HepG2 (cell line): ENCODE results near the gene GTF3A. TPM values are rescaled to one million over a fixed set of nuclear protein-coding genes. Genes with fewer than 3 reads are reported as not detected.

Experiments
- BORCS8-MEF2B ChIP-seq: sonication (generic); formaldehyde crosslinking; IDR thresholded peaks from 2 replicates; pipeline ENCODE4 v1.8.0; 2022; ENCODE audit warnings: mild to moderate bottlenecking, missing genetic modification reagents
- GZF1 ChIP-seq: sonication (generic); formaldehyde crosslinking; IDR thresholded peaks from 2 replicates; pipeline ENCODE4 v1.5.1; 2020; ENCODE audit warnings: mild to moderate bottlenecking, missing genetic modification reagents
- HNF1A ChIP-seq, 2 experiments: sonication (generic) in 1 of 2; formaldehyde crosslinking in 1 of 2; IDR thresholded peaks; 2 replicates each; pipeline versions ENCODE4 v1.4.0 to v1.6.1; 2016 to 2020; ENCODE audit warnings: borderline replicate concordance in 1 of 2, low read depth in 1 of 2, mild to moderate bottlenecking in 1 of 2, missing genetic modification reagents in 1 of 2
- SIN3A ChIP-seq: IDR thresholded peaks from 2 replicates; pipeline ENCODE4 v1.6.1; 2011; ENCODE audit warnings: low read depth, mild to moderate bottlenecking, control low read depth, low read length, borderline replicate concordance
- SMARCE1 ChIP-seq: fragments of 450-650 bp; IDR thresholded peaks from 2 replicates; pipeline ENCODE4 v1.6.1; 2017; ENCODE audit warnings: borderline replicate concordance
- TFDP2 ChIP-seq: sonication (generic); formaldehyde crosslinking; IDR thresholded peaks from 2 replicates; pipeline ENCODE4 v1.4.0; 2020; ENCODE audit warnings: missing genetic modification reagents
- ZBTB37 ChIP-seq: sonication (generic); formaldehyde crosslinking; IDR thresholded peaks from 2 replicates; pipeline ENCODE4 v1.4.0; 2020; ENCODE audit warnings: mild to moderate bottlenecking, missing genetic modification reagents
- polyA plus RNA-seq, 8 experiments: library from polyadenylated mRNA; depleted of rRNA in 3 of 8; stranded (reverse) in 7 of 8; unstranded in 1 of 8; fragments of >200 nt; fragmentation: Illumina TruSeq in 4 of 8; extraction: Trizol in 4 of 8; gene quantifications; 2 replicates each; pipeline versions ENCODE4 v1.2.1 to v1.2.3, GENCODE V29; 2011 to 2016; ENCODE audit warnings: low read depth in 4 of 8, missing spikeins in 1 of 8, mixed read lengths in 1 of 8; ENCODE audit not compliant: insufficient read depth in 1 of 8
- total RNA-seq, 5 experiments: library from RNA; depleted of rRNA; stranded (reverse); fragments of >200 nt; fragmentation: Illumina TruSeq; extraction: Trizol; gene quantifications; 2 replicates each; pipeline ENCODE4 v1.2.3, GENCODE V29; 2016; ENCODE audit warnings: low read depth in 1 of 5
- TF ChIP-seq, protein P1 (sequence below): sonication (generic); formaldehyde crosslinking; IDR thresholded peaks from 2 replicates; pipeline ENCODE4 v1.4.0; 2020; ENCODE audit warnings: low read depth, missing genetic modification reagents
- TF ChIP-seq, protein P2 (sequence below): sonication (generic); formaldehyde crosslinking; IDR thresholded peaks from 2 replicates; pipeline ENCODE4 v1.4.0; 2020; ENCODE audit warnings: missing genetic modification reagents

The GTF3A gene
- total and polyA plus RNA-seq, 2 of the 13 experiments (the other 11 are each of a cell fraction or from before 2014, with no cell fraction given), result 42.1 to 176 TPM

GRCh38 chr13:27396252-27396846, 28.1 kb upstream of the GTF3A start (continued):
- TF ChIP-seq, protein P1, sequence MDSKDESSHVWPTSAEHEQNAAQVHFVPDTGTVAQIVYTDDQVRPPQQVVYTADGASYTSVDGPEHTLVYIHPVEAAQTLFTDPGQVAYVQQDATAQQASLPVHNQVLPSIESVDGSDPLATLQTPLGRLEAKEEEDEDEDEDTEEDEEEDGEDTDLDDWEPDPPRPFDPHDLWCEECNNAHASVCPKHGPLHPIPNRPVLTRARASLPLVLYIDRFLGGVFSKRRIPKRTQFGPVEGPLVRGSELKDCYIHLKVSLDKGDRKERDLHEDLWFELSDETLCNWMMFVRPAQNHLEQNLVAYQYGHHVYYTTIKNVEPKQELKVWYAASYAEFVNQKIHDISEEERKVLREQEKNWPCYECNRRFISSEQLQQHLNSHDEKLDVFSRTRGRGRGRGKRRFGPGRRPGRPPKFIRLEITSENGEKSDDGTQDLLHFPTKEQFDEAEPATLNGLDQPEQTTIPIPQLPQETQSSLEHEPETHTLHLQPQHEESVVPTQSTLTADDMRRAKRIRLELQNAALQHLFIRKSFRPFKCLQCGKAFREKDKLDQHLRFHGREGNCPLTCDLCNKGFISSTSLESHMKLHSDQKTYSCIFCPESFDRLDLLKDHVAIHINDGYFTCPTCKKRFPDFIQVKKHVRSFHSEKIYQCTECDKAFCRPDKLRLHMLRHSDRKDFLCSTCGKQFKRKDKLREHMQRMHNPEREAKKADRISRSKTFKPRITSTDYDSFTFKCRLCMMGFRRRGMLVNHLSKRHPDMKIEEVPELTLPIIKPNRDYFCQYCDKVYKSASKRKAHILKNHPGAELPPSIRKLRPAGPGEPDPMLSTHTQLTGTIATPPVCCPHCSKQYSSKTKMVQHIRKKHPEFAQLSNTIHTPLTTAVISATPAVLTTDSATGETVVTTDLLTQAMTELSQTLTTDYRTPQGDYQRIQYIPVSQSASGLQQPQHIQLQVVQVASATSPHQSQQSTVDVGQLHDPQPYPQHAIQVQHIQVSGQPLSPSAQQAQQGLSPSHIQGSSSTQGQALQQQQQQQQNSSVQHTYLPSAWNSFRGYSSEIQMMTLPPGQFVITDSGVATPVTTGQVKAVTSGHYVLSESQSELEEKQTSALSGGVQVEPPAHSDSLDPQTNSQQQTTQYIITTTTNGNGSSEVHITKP (CRISPR knock-in tag), result no peak
- TF ChIP-seq, protein P2, sequence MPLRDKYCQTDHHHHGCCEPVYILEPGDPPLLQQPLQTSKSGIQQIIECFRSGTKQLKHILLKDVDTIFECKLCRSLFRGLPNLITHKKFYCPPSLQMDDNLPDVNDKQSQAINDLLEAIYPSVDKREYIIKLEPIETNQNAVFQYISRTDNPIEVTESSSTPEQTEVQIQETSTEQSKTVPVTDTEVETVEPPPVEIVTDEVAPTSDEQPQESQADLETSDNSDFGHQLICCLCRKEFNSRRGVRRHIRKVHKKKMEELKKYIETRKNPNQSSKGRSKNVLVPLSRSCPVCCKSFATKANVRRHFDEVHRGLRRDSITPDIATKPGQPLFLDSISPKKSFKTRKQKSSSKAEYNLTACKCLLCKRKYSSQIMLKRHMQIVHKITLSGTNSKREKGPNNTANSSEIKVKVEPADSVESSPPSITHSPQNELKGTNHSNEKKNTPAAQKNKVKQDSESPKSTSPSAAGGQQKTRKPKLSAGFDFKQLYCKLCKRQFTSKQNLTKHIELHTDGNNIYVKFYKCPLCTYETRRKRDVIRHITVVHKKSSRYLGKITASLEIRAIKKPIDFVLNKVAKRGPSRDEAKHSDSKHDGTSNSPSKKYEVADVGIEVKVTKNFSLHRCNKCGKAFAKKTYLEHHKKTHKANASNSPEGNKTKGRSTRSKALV, result 0 out of 2 replicates have a peak, but pooled peaks have one; percentile 51
- no peak for TF ChIP-seq SMARCE1
- TF ChIP-seq HNF1A (IDR thresholded peaks at IDR 0.05; ENCODE audit: low read depth), result peak; percentile 94
- peak; percentile 98 for TF ChIP-seq HNF1A (CRISPR knock-in tag; IDR thresholded peaks at IDR 0.05; ENCODE audit: borderline replicate concordance)
- TF ChIP-seq GZF1, result no peak
- peak; percentile 15; the same call in 1 of the 2 replicates for TF ChIP-seq TFDP2 (CRISPR knock-in tag)
- no peak for TF ChIP-seq SIN3A
- TF ChIP-seq ZBTB37 (CRISPR knock-in tag), result no peak
- TF ChIP-seq BORCS8-MEF2B (CRISPR knock-in tag), result peak; percentile 48
